Renal pelvis (tissue), 4 donors: ENCODE results near the gene ZNF536. TPM values are rescaled to one million over a fixed set of nuclear protein-coding genes. Genes with fewer than 3 reads are reported as not detected.
"Not testable (repeated sequence)": the region's sequence is repeated elsewhere in the genome, so short reads cannot be mapped to it uniquely, and the experiment has no call there.

Experiments
- DNase-seq: peaks from one replicate; pipeline ENCODE4 v3.0.0-alpha.2; 2013
- polyA plus RNA-seq, 3 donors: library from polyadenylated mRNA; unstranded; fragments of 120-200 nt; gene quantifications; one replicate each; pipeline ENCODE4 v1.2.1, GENCODE V29; 2013; ENCODE audit not compliant: insufficient read length in 3 of 3

ZNF536 gene
- polyA plus RNA-seq, 3 donors, result 2.1 to 3.4 (median 2.8) TPM

- DNase-seq, result no peak
Measured at GRCh38 chr19:30480097-30480496, 107.9 kb downstream of the ZNF536 start.

- DNase-seq, result no peak
Measured at GRCh38 chr19:30481063-30481462, 108.9 kb downstream of the ZNF536 start.

GRCh38 chr19:30481823-30482222, 109.6 kb downstream of the ZNF536 start:
- no peak for DNase-seq

GRCh38 chr19:30482956-30483355, 110.8 kb downstream of the ZNF536 start:
- no peak for DNase-seq

GRCh38 chr19:30486250-30486649, 114.1 kb downstream of the ZNF536 start:
- not testable (repeated sequence) for DNase-seq

GRCh38 chr19:30487178-30487577, 115.0 kb downstream of the ZNF536 start:
- no peak for DNase-seq

- no peak for DNase-seq
Measured at GRCh38 chr19:30488191-30488590, 116.0 kb downstream of the ZNF536 start.

- DNase-seq, result no peak
Measured at GRCh38 chr19:30490760-30491159, 118.6 kb downstream of the ZNF536 start.

GRCh38 chr19:30492586-30493270, 120.5 kb downstream of the ZNF536 start:
- DNase-seq, result no peak

GRCh38 chr19:30497034-30497433, 124.8 kb downstream of the ZNF536 start:
- no peak for DNase-seq

- DNase-seq, result not testable (repeated sequence)
Measured at GRCh38 chr19:30498085-30498484, 125.9 kb downstream of the ZNF536 start.

GRCh38 chr19:30498707-30499106, 126.5 kb downstream of the ZNF536 start:
- DNase-seq, result no peak

GRCh38 chr19:30504272-30504671, 132.1 kb downstream of the ZNF536 start:
- no peak for DNase-seq

- peak; percentile 22 for DNase-seq
Measured at GRCh38 chr19:30512176-30513081, 140.2 kb downstream of the ZNF536 start.

GRCh38 chr19:30513082-30513411, 140.9 kb downstream of the ZNF536 start:
- DNase-seq, result no peak

GRCh38 chr19:30516111-30516510, 143.9 kb downstream of the ZNF536 start:
- no peak for DNase-seq

- DNase-seq, result no peak
Measured at GRCh38 chr19:30516531-30516930, 144.3 kb downstream of the ZNF536 start.

GRCh38 chr19:30518965-30519606, 146.9 kb downstream of the ZNF536 start:
- DNase-seq, result no peak

GRCh38 chr19:30519607-30520205, 147.5 kb downstream of the ZNF536 start:
- no peak for DNase-seq

- no peak for DNase-seq
Measured at GRCh38 chr19:30520735-30521479, 148.7 kb downstream of the ZNF536 start.

GRCh38 chr19:30521937-30522336, 149.8 kb downstream of the ZNF536 start:
- no peak for DNase-seq

- DNase-seq, result no peak
Measured at GRCh38 chr19:30522341-30522740, 150.2 kb downstream of the ZNF536 start.
